ENCODE data around the gene CD151.

- TF ChIP-seq CTCF (IDR thresholded peaks at IDR 0.05 in 2 of 3, conservative IDR thresholded peaks at IDR 0.05 in 1 of 3; ENCODE audit: borderline replicate concordance in 1 of 3, insufficient read depth in 1 of 3, low read depth in 2 of 3, low read length in 2 of 3) (no peak), CEBPB (IDR thresholded peaks at IDR 0.05; ENCODE audit: low read depth) (no peak), TCF7L2 (IDR thresholded peaks at IDR 0.05; ENCODE audit: borderline replicate concordance, extremely low read depth, insufficient read depth, insufficient read length) (no peak), EZH2 (IDR thresholded peaks at IDR 0.05) (no peak), POLR2AphosphoS5 (IDR thresholded peaks at IDR 0.05; ENCODE audit: low read depth, low read length) (no peak), YY1 (IDR thresholded peaks at IDR 0.05; ENCODE audit: extremely low read depth, insufficient replicate concordance, low read depth, low read length) (no peak), SIN3A (IDR thresholded peaks at IDR 0.05; ENCODE audit: low read depth) (no peak), JUND (IDR thresholded peaks at IDR 0.05) (no peak), POLR2A (IDR thresholded peaks at IDR 0.05; ENCODE audit: borderline replicate concordance, extremely low read depth, insufficient read depth, insufficient read length) (no peak), EGR1 (IDR thresholded peaks at IDR 0.05; ENCODE audit: low read depth) (no peak), MAX (IDR thresholded peaks at IDR 0.05) (no peak), SP1 (IDR thresholded peaks at IDR 0.05; ENCODE audit: low read depth) (no peak), EZH2phosphoT487 (IDR thresholded peaks at IDR 0.05; ENCODE audit: borderline replicate concordance) (no peak)
Observed at GRCh38 chr11:870418-870817, 37.7 kb downstream of the CD151 start.
